Femur (tissue), 1 donor: ENCODE results near the gene RYR2.

ENCODE experiments used
- DNase-seq: peaks from one replicate; pipeline ENCODE4 v3.0.0-alpha.2; 2017

RYR2 gene

GRCh38 chr1:237033061-237033460 is 8.9 kb upstream of the RYR2 start:
- DNase-seq: no peak

- DNase-seq: no peak
Observed at GRCh38 chr1:237033804-237034203, 8.2 kb upstream of the RYR2 start.

- no peak for DNase-seq
Observed at GRCh38 chr1:237035759-237036158, 6.2 kb upstream of the RYR2 start.

- DNase-seq: no peak
Observed at GRCh38 chr1:237038211-237038610, 3.8 kb upstream of the RYR2 start.

- DNase-seq: no peak
Observed at GRCh38 chr1:237040823-237041222, 1.2 kb upstream of the RYR2 start.

- DNase-seq: no peak
Observed at GRCh38 chr1:237041461-237041794, 556 bp upstream of the RYR2 start.

GRCh38 chr1:237042526-237042891 is 525 bp downstream of the RYR2 start:
- DNase-seq: no peak

- DNase-seq: no peak
Observed at GRCh38 chr1:237042892-237043576, 1.1 kb downstream of the RYR2 start.

GRCh38 chr1:237043846-237044636 is 2.1 kb downstream of the RYR2 start:
- DNase-seq: no peak

- DNase-seq: no peak
Observed at GRCh38 chr1:237045278-237046016, 3.5 kb downstream of the RYR2 start.

- no peak for DNase-seq
Observed at GRCh38 chr1:237048803-237049202, 6.8 kb downstream of the RYR2 start.

GRCh38 chr1:237050185-237050584 is 8.2 kb downstream of the RYR2 start:
- DNase-seq: no peak

GRCh38 chr1:237050915-237051314 is 8.9 kb downstream of the RYR2 start:
- no peak for DNase-seq

- no peak for DNase-seq
Observed at GRCh38 chr1:237054313-237054712, 12.3 kb downstream of the RYR2 start.

- no peak for DNase-seq
Observed at GRCh38 chr1:237058470-237058869, 16.5 kb downstream of the RYR2 start.

- no peak for DNase-seq
Observed at GRCh38 chr1:237059244-237059643, 17.3 kb downstream of the RYR2 start.

GRCh38 chr1:237062976-237063375 is 21.0 kb downstream of the RYR2 start:
- DNase-seq: no peak

- no peak for DNase-seq
Observed at GRCh38 chr1:237065903-237066302, 23.9 kb downstream of the RYR2 start.

GRCh38 chr1:237070519-237070918 is 28.5 kb downstream of the RYR2 start:
- no peak for DNase-seq

GRCh38 chr1:237071641-237072420 is 29.8 kb downstream of the RYR2 start:
- DNase-seq: no peak

- no peak for DNase-seq
Observed at GRCh38 chr1:237074371-237075117, 32.6 kb downstream of the RYR2 start.

- DNase-seq: no peak
Observed at GRCh38 chr1:237084341-237085077, 42.5 kb downstream of the RYR2 start.
